ENCODE measurements around the gene OR10A6. TPM values are rescaled to one million over a fixed set of nuclear protein-coding genes. Genes with fewer than 3 reads are reported as not detected.

Gene OR10A6
- total and polyA plus RNA-seq, 2 experiments from 2014 or later, result 0.23 TPM; not detected in 1

- no peak for TF ChIP-seq ETS1 (IDR thresholded peaks at IDR 0.05)
- no peak for TF ChIP-seq NANOG (IDR thresholded peaks at IDR 0.05; ENCODE audit: borderline replicate concordance)
- TF ChIP-seq ZNF331 (CRISPR knock-in tag; IDR thresholded peaks at IDR 0.05; ENCODE audit: low read depth), result no peak
- no peak for TF ChIP-seq POLR2AphosphoS5 (IDR thresholded peaks at IDR 0.05; ENCODE audit: low read depth)
Observed at GRCh38 chr11:7924536-7924935, 6.5 kb downstream of the OR10A6 start (continued).

- H3K4me1 Mint-ChIP-seq, result no peaks in the 10 kb centered on the region; the same call in 2 of the 3 replicates
- no peak overlapping the region for H3K27ac Mint-ChIP-seq
- no peak for ATAC-seq
Observed at GRCh38 chr11:7918141-7918540, 12.9 kb downstream of the OR10A6 start.

GRCh38 chr11:7911011-7911410 is 20.1 kb downstream of the OR10A6 start:
- ATAC-seq, result no peak
- no peak for DNase-seq (ENCODE audit: low spot score)
- H2AFZ ChIP-seq, result no peak overlapping the region
- H3K4me1 Mint-ChIP-seq, result peaks cover 48% of the 10 kb centered on the region
- H3K27me3 ChIP-seq (ENCODE audit: insufficient read depth), result no peaks in the 10 kb centered on the region
- peaks cover 48% of the 10 kb centered on the region for H3K4me1 ChIP-seq (ENCODE audit: insufficient read depth)
- no peaks in the 10 kb centered on the region for H3K9me2 ChIP-seq (ENCODE audit: insufficient read depth)
- no peak overlapping the region for H3K4me3 ChIP-seq
- no peak overlapping the region for H3K4me3 Mint-ChIP-seq
- 0 out of 2 replicates have a peak, but pooled peaks cover 4% of the 10 kb centered on the region for H3F3A ChIP-seq (replicated peaks; ENCODE audit: low read depth)
- H3K27ac Mint-ChIP-seq, result no peak overlapping the region
- H3K36me3 Mint-ChIP-seq (ENCODE audit: low read depth), result no peaks in the 10 kb centered on the region
- H3K4me2 ChIP-seq, result peak overlapping the region; percentile 13; the same call in 1 of the 2 replicates
- H3K79me2 ChIP-seq (replicated peaks; ENCODE audit: insufficient read depth), result no peaks in the 10 kb centered on the region
- no peaks in the 10 kb centered on the region for H4K20me1 ChIP-seq (replicated peaks; ENCODE audit: insufficient read depth)
- H3K36me3 ChIP-seq (ENCODE audit: insufficient read depth), result no peaks in the 10 kb centered on the region
- H3K27ac ChIP-seq (ENCODE audit: low read depth), result peak overlapping the region; percentile 99
- peaks cover 2% of the 10 kb centered on the region for H3K9me3 Mint-ChIP-seq
- H3K27me3 Mint-ChIP-seq (ENCODE audit: insufficient read depth, low read depth, poor library complexity), result no peaks in the 10 kb centered on the region
- TF ChIP-seq POLR2AphosphoS5 (IDR thresholded peaks at IDR 0.05; ENCODE audit: low read depth) (no peak), CTCF (conservative IDR thresholded peaks at IDR 0.05; ENCODE audit: low read depth in 2 of 2) (no peak), ZNF462 (CRISPR knock-in tag; IDR thresholded peaks at IDR 0.05) (no peak), CREB1 (CRISPR knock-in tag; IDR thresholded peaks at IDR 0.05; ENCODE audit: low read depth) (no peak)

More at GRCh38 chr11:7918141-7918540, 12.9 kb downstream of the OR10A6 start:
- H3K79me2 ChIP-seq (replicated peaks; ENCODE audit: insufficient read depth), result no peaks in the 10 kb centered on the region
- Mint-ChIP-seq H3K9me3 (peaks cover 32% of the 10 kb centered on the region), H3K36me3 (ENCODE audit: low read depth) (peaks cover 30% of the 10 kb centered on the region), H3K4me3 (no peak overlapping the region), H3K27me3 (ENCODE audit: insufficient read depth, low read depth, poor library complexity) (peaks cover 14% of the 10 kb centered on the region)
- no peaks in the 10 kb centered on the region for H3K4me1 ChIP-seq (ENCODE audit: insufficient read depth)
- no peak overlapping the region for H3K4me2 ChIP-seq
- DNase-seq (ENCODE audit: low spot score), result no peak
- peaks cover 4% of the 10 kb centered on the region for H3K36me3 ChIP-seq (ENCODE audit: insufficient read depth)
- H3K27ac ChIP-seq (ENCODE audit: low read depth), result no peak overlapping the region
- no peak overlapping the region for H3K4me3 ChIP-seq
- H2AFZ ChIP-seq, result no peak overlapping the region
- H3F3A ChIP-seq (replicated peaks; ENCODE audit: low read depth), result no peaks in the 10 kb centered on the region
- no peak for TF ChIP-seq ZNF331 (CRISPR knock-in tag; IDR thresholded peaks at IDR 0.05; ENCODE audit: low read depth)
- TF ChIP-seq CREB1 (CRISPR knock-in tag; IDR thresholded peaks at IDR 0.05; ENCODE audit: low read depth), result no peak
- no peak for TF ChIP-seq NANOG (IDR thresholded peaks at IDR 0.05; ENCODE audit: borderline replicate concordance)
- TF ChIP-seq ETS1 (IDR thresholded peaks at IDR 0.05), result no peak
- no peaks in the 10 kb centered on the region for H4K20me1 ChIP-seq (replicated peaks; ENCODE audit: insufficient read depth)
- no peaks in the 10 kb centered on the region for H3K9me2 ChIP-seq (ENCODE audit: insufficient read depth)
- H3K27me3 ChIP-seq (ENCODE audit: insufficient read depth), result no peaks in the 10 kb centered on the region
